SK-N-MC (cell line): Measurements from ENCODE around the gene SLC2A10.

Source experiments
- DNase-seq: peaks from one replicate; pipeline ENCODE4 v3.0.0-alpha.2; 2011; ENCODE audit warnings: low read depth, low spot score
- H3K27ac ChIP-seq: fragments of 200-600 bp; sonication (generic); 2 replicates; pipeline ENCODE4 v1.5.1; 2016; ENCODE audit warnings: mixed run types
- H3K36me3 ChIP-seq: fragments of 200-600 bp; sonication (generic); 2 replicates; pipeline ENCODE4 v1.6.1; 2017; ENCODE audit warnings: antibody characterized with exemption, low read length, mixed read lengths; ENCODE audit not compliant: insufficient read depth
- H3K4me3 ChIP-seq: fragments of 200-600 bp; sonication (generic); 2 replicates; pipeline ENCODE4 v1.5.1; 2016
- H3K9ac ChIP-seq: fragments of 200-600 bp; sonication (generic); 2 replicates; pipeline ENCODE4 v1.8.0; 2017; ENCODE audit warnings: mixed run types, mixed read lengths; ENCODE audit not compliant: insufficient read length
- H3K9me3 ChIP-seq: fragments of 200-600 bp; sonication (generic); 2 replicates; pipeline ENCODE4 v1.6.1; 2017; ENCODE audit warnings: low read depth, mild to moderate bottlenecking, antibody characterized with exemption, low read length, moderate library complexity, mixed read lengths
- EZH2 ChIP-seq: fragments of 200-600 bp; sonication (generic); IDR thresholded peaks from one replicate; pipeline ENCODE4 v1.6.1; 2017; ENCODE audit warnings: antibody characterized with exemption
- FOXP2 ChIP-seq: optimal IDR thresholded peaks from 2 replicates; pipeline ENCODE3; 2011; ENCODE audit warnings: mild to moderate bottlenecking, moderate library complexity; ENCODE audit not compliant: insufficient read depth; ENCODE audit errors: extremely low read length, control extremely low read depth
- POLR2AphosphoS5 ChIP-seq: IDR thresholded peaks from 2 replicates; pipeline ENCODE4 v1.6.1; 2012; ENCODE audit warnings: mild to moderate bottlenecking, low read depth, low read length, borderline replicate concordance

Gene SLC2A10

DNA sequence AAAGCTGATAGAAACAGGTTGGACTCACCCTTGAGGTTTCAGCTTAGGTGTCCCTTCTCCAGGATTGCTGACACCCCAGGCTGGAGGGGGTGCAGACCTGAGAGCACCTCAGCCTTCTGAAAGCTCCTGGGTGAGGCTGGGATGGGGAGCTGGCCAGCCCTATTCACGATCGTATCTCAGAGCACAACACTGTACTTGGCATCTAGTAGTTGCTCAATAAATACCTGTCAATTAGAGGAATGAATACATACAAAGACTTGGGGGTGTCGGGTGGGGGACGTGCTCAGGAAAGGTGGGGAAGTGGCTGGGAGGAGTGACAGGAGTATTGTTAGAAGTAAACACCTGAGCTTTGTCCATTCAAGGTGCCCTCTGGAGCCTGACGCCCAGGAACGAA lies 61.7 kb downstream of the SLC2A10 start:
- TF ChIP-seq POLR2AphosphoS5 = no peak
- H3K27ac ChIP-seq = no peak overlapping the region
- no peak for DNase-seq
- no peaks in the 10 kb centered on the region for H3K36me3 ChIP-seq
- no peak overlapping the region for H3K9ac ChIP-seq
- H3K4me3 ChIP-seq = no peak overlapping the region
- no peaks in the 10 kb centered on the region for H3K9me3 ChIP-seq

- H3K9me3 ChIP-seq = no peaks in the 10 kb centered on the region
- no peak for DNase-seq
- H3K27ac ChIP-seq = no peak overlapping the region
- no peak overlapping the region for H3K4me3 ChIP-seq
- H3K36me3 ChIP-seq = no peaks in the 10 kb centered on the region
- H3K9ac ChIP-seq = no peak overlapping the region
- TF ChIP-seq FOXP2 (no peak), EZH2 (no peak)
Observed at GRCh38 chr20:46772901-46773300, 63.5 kb downstream of the SLC2A10 start.

DNA sequence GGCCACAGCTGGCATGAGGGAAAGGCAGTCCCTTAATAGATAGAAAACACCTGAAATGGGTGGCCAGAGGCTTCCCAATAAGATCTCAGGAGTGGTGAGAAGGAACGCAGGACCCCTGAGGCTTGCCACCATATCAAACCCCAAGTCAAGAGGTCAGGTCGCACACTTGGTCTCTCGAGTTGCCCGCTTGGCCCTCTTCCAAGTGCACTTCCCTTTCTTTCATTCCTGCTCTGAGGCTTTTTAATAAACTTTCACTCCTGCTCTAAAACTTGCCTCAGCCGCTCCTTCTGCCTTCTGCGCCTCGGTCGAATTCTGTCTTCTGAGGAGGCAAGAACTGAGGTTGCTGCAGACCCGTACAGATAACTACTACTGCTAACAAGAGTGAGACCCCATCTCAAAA lies 64.2 kb downstream of the SLC2A10 start:
- H3K36me3 ChIP-seq = no peaks in the 10 kb centered on the region
- H3K27ac ChIP-seq = no peak overlapping the region
- H3K4me3 ChIP-seq = no peak overlapping the region
- DNase-seq = no peak
- no peak overlapping the region for H3K9ac ChIP-seq
- no peak for TF ChIP-seq FOXP2
- no peaks in the 10 kb centered on the region for H3K9me3 ChIP-seq

- H3K9ac ChIP-seq = no peak overlapping the region
- TF ChIP-seq FOXP2 (no peak), EZH2 (no peak), POLR2AphosphoS5 (no peak)
- no peaks in the 10 kb centered on the region for H3K36me3 ChIP-seq
- H3K27ac ChIP-seq = no peak overlapping the region
- DNase-seq = no peak
- H3K4me3 ChIP-seq = no peak overlapping the region
- no peaks in the 10 kb centered on the region for H3K9me3 ChIP-seq
Observed at GRCh38 chr20:46774236-46774635, 64.8 kb downstream of the SLC2A10 start.

DNA sequence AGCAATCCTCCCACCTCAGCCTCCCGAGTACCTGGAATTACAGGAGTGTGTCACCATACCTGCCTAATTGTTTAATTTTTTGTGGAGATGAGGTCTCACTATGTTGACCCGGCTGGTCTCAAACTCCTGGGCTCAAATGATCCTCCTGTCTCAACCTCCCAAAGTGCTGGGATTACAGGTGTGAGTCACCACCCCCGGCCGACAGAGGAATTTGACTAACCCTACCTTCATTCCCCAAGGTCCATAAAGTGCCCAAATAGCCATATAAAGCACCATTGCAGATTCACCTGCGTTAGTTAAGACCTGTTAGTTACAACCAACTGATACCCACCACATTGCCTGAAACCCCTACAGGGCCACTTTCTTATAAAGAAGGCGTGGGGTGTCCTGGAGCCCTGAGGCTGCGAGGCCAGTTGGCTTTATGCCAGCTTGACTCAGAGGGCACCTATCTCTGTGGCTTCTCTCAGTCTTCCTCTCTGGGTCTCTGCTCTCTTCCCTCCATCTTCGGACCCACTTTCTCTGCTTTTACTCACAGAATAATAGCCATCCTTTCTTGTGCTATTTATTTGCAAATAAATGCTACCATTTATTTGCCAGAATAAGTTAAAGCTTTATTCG lies 65.6 kb downstream of the SLC2A10 start:
- no peaks in the 10 kb centered on the region for H3K36me3 ChIP-seq
- TF ChIP-seq FOXP2 (no peak), POLR2AphosphoS5 (no peak), EZH2 (no peak)
- no peak overlapping the region for H3K9ac ChIP-seq
- H3K27ac ChIP-seq = no peak overlapping the region
- no peak overlapping the region for H3K4me3 ChIP-seq
- DNase-seq = no peak
- H3K9me3 ChIP-seq = no peaks in the 10 kb centered on the region

DNA sequence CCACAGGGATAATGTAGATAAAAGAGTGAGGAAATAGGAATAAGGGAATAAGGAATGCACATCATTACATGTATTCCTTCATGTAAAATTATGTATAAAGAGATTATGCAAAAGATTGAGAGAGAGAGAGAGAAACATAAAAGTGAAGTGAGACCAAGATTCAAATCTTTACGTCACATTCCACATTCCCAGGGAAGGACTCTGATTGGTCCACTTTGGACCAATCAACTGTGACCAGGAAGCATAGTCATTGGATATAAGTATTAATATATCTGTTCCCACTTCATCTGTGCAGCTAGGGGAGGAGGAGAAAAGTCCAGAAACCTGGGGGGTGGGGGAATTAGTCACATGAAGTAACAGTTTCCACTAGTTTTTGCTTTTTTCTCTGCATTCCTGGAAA lies 66.4 kb downstream of the SLC2A10 start:
- Histone ChIP-seq H3K36me3 (no peaks in the 10 kb centered on the region), H3K9ac (no peak overlapping the region), H3K4me3 (no peak overlapping the region), H3K27ac (no peak overlapping the region), H3K9me3 (no peaks in the 10 kb centered on the region)
- no peak for DNase-seq
- TF ChIP-seq FOXP2 (no peak), EZH2 (no peak), POLR2AphosphoS5 (no peak)

DNA sequence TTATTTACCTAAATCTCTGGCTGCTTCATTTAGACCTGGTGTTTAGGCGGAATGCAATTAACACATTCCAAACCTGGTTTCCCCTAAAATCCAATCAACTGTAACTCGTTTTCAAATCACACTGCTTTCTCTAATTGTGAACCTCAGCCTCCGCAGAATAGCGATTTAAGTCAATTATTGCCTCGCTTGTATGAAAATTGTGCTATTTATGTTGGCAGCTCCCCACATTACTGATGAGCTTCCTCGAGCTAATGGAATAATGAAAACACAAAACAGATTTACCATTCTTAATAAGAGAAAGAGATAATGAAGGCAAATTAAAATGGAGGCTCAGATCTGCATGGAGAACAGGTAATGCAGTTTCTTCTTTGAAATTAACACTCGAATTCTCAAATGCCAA lies 67.9 kb downstream of the SLC2A10 start:
- Histone ChIP-seq H3K4me3 (no peak overlapping the region), H3K36me3 (no peaks in the 10 kb centered on the region), H3K9ac (no peak overlapping the region), H3K27ac (no peak overlapping the region), H3K9me3 (no peaks in the 10 kb centered on the region)
- no peak for TF ChIP-seq EZH2
- no peak for TF ChIP-seq POLR2AphosphoS5
- TF ChIP-seq FOXP2 = no peak
- no peak for DNase-seq

DNA sequence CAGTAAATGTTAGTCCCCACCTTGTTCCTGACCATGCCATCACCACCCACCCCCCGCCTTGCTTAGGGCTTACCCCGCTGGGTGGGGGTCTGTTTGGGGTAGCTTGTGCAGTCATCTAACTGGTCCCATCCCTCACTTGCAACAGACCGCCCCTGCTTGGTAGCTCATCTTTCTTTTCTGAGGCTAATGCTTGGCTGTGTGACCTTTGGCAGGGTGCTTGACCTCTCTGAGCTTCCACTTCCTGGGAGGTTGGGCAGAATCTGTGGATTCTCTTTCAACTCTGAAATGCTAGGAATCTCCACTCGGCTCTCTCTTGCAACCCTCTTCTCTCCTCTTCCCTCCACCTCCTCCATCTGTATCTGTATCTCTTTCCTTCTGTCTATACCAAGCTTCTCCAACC lies 70.4 kb downstream of the SLC2A10 start:
- Histone ChIP-seq H3K27ac (no peak overlapping the region), H3K9ac (no peak overlapping the region), H3K36me3 (no peaks in the 10 kb centered on the region), H3K4me3 (no peak overlapping the region), H3K9me3 (no peaks in the 10 kb centered on the region)
- no peak for DNase-seq
- TF ChIP-seq EZH2 (no peak), FOXP2 (no peak)

GRCh38 chr20:46784436-46785127 lies 75.1 kb downstream of the SLC2A10 start:
- no peaks in the 10 kb centered on the region for H3K36me3 ChIP-seq
- H3K9me3 ChIP-seq = no peaks in the 10 kb centered on the region
- H3K4me3 ChIP-seq = no peak overlapping the region
- DNase-seq = no peak
- H3K27ac ChIP-seq = no peak overlapping the region
- TF ChIP-seq POLR2AphosphoS5 = no peak
- no peak for TF ChIP-seq FOXP2
- TF ChIP-seq EZH2 = no peak
- no peak overlapping the region for H3K9ac ChIP-seq
